K562 (cell line): Measurements from ENCODE around the gene DNAI7. TPM values are rescaled to one million over a fixed set of nuclear protein-coding genes. Genes with fewer than 3 reads are reported as not detected.

Experiments used
- ATAC-seq: fragments of 200-7000 bp; cut with Tn5 transposase; 3 replicates; pipeline ENCODE4 v1.9.1; 2020; ENCODE audit warnings: moderate library complexity
- BruUV-seq: library from RNA; stranded (reverse); fragments of 400-500 nt; replicated peaks from 2 replicates; lab custom pipeline; 2021; lab: Mats Ljungman, UMichigan
- CTCF ChIA-PET: fragments of 300-600 bp; formaldehyde crosslinking; extraction: SDS; loops from one replicate; lab custom pipeline; 2021; ENCODE audit warnings: low intra/inter-chr PET ratio; lab: Yijun Ruan, JAX
- POLR2A ChIA-PET: fragments of 300-600, 350-650 bp; sonication (Branson Sonifier 250); formaldehyde crosslinking; extraction: SDS; loops from one replicate; lab custom pipeline; 2021; ENCODE audit warnings: antibody characterized with exemption, inconsistent platforms; lab: Yijun Ruan, JAX
- DNase-seq, 4 experiments: peaks; one replicate each; pipeline versions ENCODE4 v3.0.0 to v3.0.0-alpha.2; 2011 to 2018; ENCODE audit warnings: low spot score in 3 of 4, mixed read lengths in 3 of 4; ENCODE audit errors: extremely low read depth in 1 of 4
- FAIRE-seq: peaks from 2 replicates; lab custom pipeline; 2011; peaks lifted over from hg19 to GRCh38; lab: Jason Lieb, UNC
- H2AFZ ChIP-seq: 2 replicates; pipeline ENCODE4 v1.6.0; 2011; ENCODE audit warnings: low read depth, low read length, control low read depth, inconsistent platforms
- H3K27ac ChIP-seq: fragments of 200-600 bp; 3 replicates; pipeline ENCODE4 v1.8.0; 2011; ENCODE audit warnings: low read depth, mild to moderate bottlenecking, control low read depth, inconsistent platforms, low read length, moderate library complexity, mixed read lengths; ENCODE audit errors: extremely low read depth
- H3K27me3 ChIP-seq, 2 experiments: fragments of 300-600 bp in 1 of 2; 2 replicates in 1 of 2; 3 replicates in 1 of 2; pipeline versions ENCODE4 v1.6.0 to v1.8.0; 2011; ENCODE audit warnings: inconsistent platforms in 2 of 2, low read length in 2 of 2, mild to moderate bottlenecking in 1 of 2, mixed read lengths in 1 of 2, moderate library complexity in 1 of 2; ENCODE audit not compliant: control insufficient read depth in 2 of 2, insufficient read depth in 2 of 2
- H3K36me3 ChIP-seq: fragments of 300-600 bp; 3 replicates; pipeline ENCODE4 v1.8.0; 2011; ENCODE audit warnings: mild to moderate bottlenecking, low read length, inconsistent platforms; ENCODE audit not compliant: control insufficient read depth, insufficient read depth
- H3K4me1 ChIP-seq, 2 experiments: fragments of 200-600 bp in 1 of 2; replicated peaks in 1 of 2; 2 replicates in 1 of 2; 3 replicates in 1 of 2; pipeline versions ENCODE4 v1.5.1 to v1.8.0; 2011; ENCODE audit warnings: inconsistent platforms in 2 of 2, low read length in 2 of 2, mild to moderate bottlenecking in 1 of 2, mixed read lengths in 1 of 2, moderate library complexity in 1 of 2; ENCODE audit not compliant: control insufficient read depth in 2 of 2, insufficient read depth in 2 of 2
- H3K4me2 ChIP-seq: 2 replicates; pipeline ENCODE4 v1.6.1; 2011; ENCODE audit warnings: low read length, control low read depth, inconsistent platforms, mixed read lengths; ENCODE audit not compliant: insufficient read depth
- H3K4me3 ChIP-seq: fragments of 200-600 bp; sonication (generic), shearing (Covaris generic); 2 replicates; pipeline ENCODE4 v1.5.1; 2016; ENCODE audit warnings: control low read depth, inconsistent platforms
- H3K79me2 ChIP-seq: fragments of 200-600 bp; 3 replicates; pipeline ENCODE4 v1.8.0; 2011; ENCODE audit warnings: low read length, inconsistent platforms; ENCODE audit not compliant: control insufficient read depth, insufficient read depth
- H3K9ac ChIP-seq, 2 experiments: 2 replicates each; pipeline versions ENCODE4 v1.6.0 to v1.6.1; 2011; ENCODE audit warnings: low read depth in 2 of 2, low read length in 2 of 2, control low read depth in 1 of 2, inconsistent platforms in 1 of 2, mild to moderate bottlenecking in 1 of 2, mixed read lengths in 1 of 2; ENCODE audit not compliant: insufficient read depth in 1 of 2
- H3K9me1 ChIP-seq: one replicate; pipeline ENCODE4 v1.6.0; 2011; ENCODE audit warnings: inconsistent platforms, mild to moderate bottlenecking, low read length, moderate library complexity; ENCODE audit not compliant: control insufficient read depth, insufficient read depth
- H3K9me3 ChIP-seq: replicated peaks from 2 replicates; pipeline ENCODE4 v1.5.1; 2011; ENCODE audit warnings: low read depth, low read length, inconsistent platforms; ENCODE audit not compliant: control insufficient read depth, insufficient read depth
- H4K20me1 ChIP-seq: replicated peaks from 2 replicates; pipeline ENCODE4 v1.6.1; 2011; ENCODE audit warnings: low read length, inconsistent platforms, mixed read lengths; ENCODE audit not compliant: control insufficient read depth, insufficient read depth
- ZNF316 ChIP-seq: fragments of 450-650 bp; IDR thresholded peaks from 2 replicates; pipeline ENCODE4 v1.6.1; 2016
- in situ Hi-C: fragments of 300-500 bp; cut with MboI; formaldehyde crosslinking; loops from 4 replicates; pipeline ENCODE4 v1.15.0; 2018; ENCODE audit warnings: inconsistent platforms, mixed read lengths
- intact Hi-C: fragments of 100-400 bp; cut with micrococcal nuclease; formaldehyde crosslinking; loops from 2 replicates; pipeline ENCODE4 v1.14.2; 2022
- polyA plus RNA-seq, 8 experiments: library from polyadenylated mRNA; depleted of rRNA in 4 of 8; stranded (reverse) in 5 of 8; unstranded in 3 of 8; fragments of >200 nt; fragmentation: Nextera tagmentation in 2 of 8; fragmentation: Illumina TruSeq in 1 of 8; extraction: Ambion mirVana in 2 of 8; extraction: Trizol in 1 of 8; gene quantifications; 2 replicates each; pipeline versions ENCODE4 v1.2.1 to v1.2.3, GENCODE V29; 2011 to 2014; ENCODE audit warnings: inconsistent platforms in 1 of 8, missing spikeins in 1 of 8
- total RNA-seq, 7 experiments: library from RNA; depleted of rRNA in 6 of 7; stranded (reverse); fragments of >200 nt in 6 of 7; fragmentation: Illumina TruSeq in 2 of 7; extraction: Trizol in 2 of 7; gene quantifications; 2 replicates each; pipeline versions ENCODE4 v1.2.1 to v1.2.3, GENCODE V29; 2011 to 2021; ENCODE audit warnings: low replicate concordance in 1 of 7
- TF ChIP-seq, protein P1 (sequence below): fragments of 450-650 bp; formaldehyde crosslinking; IDR thresholded peaks from 2 replicates; pipeline ENCODE4 v1.4.0; 2020; ENCODE audit warnings: mild to moderate bottlenecking, moderate library complexity
- TF ChIP-seq, protein P2 (sequence below): fragments of 250-450 bp; sonication (Bioruptor Pico); IDR thresholded peaks from 2 replicates; pipeline ENCODE4 v1.4.0; 2020; ENCODE audit warnings: mild to moderate bottlenecking, moderate library complexity, borderline replicate concordance
- TF ChIP-seq, protein P3 (sequence below), 2 experiments: fragments of 450-650 bp; formaldehyde crosslinking in 1 of 2; IDR thresholded peaks; 2 replicates each; pipeline versions ENCODE4 v1.4.0 to v1.6.1; 2014 to 2020; ENCODE audit warnings: mild to moderate bottlenecking in 2 of 2, borderline replicate concordance in 1 of 2, low read depth in 1 of 2
- TF ChIP-seq, protein P4 (sequence below), 3 experiments: IDR thresholded peaks in 2 of 3; conservative IDR thresholded peaks in 1 of 3; 2 replicates each; pipeline ENCODE4 v1.5.1; 2011 to 2012; ENCODE audit warnings: low read length in 3 of 3, mild to moderate bottlenecking in 3 of 3, control low read depth in 2 of 3, improper control_type of control experiment in 1 of 3, inconsistent platforms in 1 of 3, low read depth in 1 of 3, mixed read lengths in 1 of 3, moderate library complexity in 1 of 3; ENCODE audit not compliant: insufficient read depth in 2 of 3

The DNAI7 gene
- total and polyA plus RNA-seq, 9 of the 15 experiments (the other 6 are each of a cell fraction or from before 2014, with no cell fraction given), result 0.06 to 0.76 (median 0.17) TPM; not detected in 1

DNA sequence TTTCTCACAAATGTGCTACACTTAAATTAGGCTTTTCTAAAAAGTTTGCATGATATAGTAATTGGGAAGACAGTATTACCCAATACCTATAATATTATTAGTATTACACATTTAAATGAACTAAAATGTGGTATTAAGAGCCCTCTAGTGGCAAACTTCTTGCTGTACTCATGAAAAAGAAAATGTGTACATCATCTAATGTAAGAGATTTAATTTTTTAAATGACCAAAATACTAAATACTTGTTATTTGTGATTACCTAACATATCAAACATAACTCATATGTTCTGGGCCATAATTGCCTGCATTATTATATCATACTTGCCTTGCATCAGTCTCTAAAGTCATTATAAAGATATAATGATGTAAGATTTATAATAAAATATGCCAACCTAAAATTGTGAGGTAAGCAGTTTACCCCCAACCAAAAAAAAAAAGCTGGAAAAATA, 64.2 kb downstream of the DNAI7 start:
- no peak overlapping the region for H2AFZ ChIP-seq
- H3K79me2 ChIP-seq, result no peaks in the 10 kb centered on the region
- FAIRE-seq (peak; percentile 23), DNase-seq (peak; percentile 15 to 29 (median 22)), ATAC-seq (no peak; the same call in 2 of the 3 replicates)
- H3K4me1 ChIP-seq, result no peaks in the 10 kb centered on the region
- no peaks in the 10 kb centered on the region for H4K20me1 ChIP-seq
- no peak overlapping the region for H3K27ac ChIP-seq
- intact Hi-C loops, result loop anchor here (1.0 to 10.0 kb wide), 2 partner anchors 139 to 286 kb away; no protein-coding TSS in a partner anchor
- no peaks in the 10 kb centered on the region for H3K36me3 ChIP-seq
- H3K9me3 ChIP-seq, result no peaks in the 10 kb centered on the region
- H3K4me2 ChIP-seq, result no peak overlapping the region
- H3K4me3 ChIP-seq, result no peak overlapping the region
- no peaks in the 10 kb centered on the region for H3K9me1 ChIP-seq
- no TSS peak for BruUV-seq
- POLR2A ChIA-PET, result no interaction called here
- H3K9ac ChIP-seq, result no peak overlapping the region
- in situ Hi-C loops, result no loop called here
- CTCF ChIA-PET, result interaction anchor here (0.6 to 1.7 kb wide), 4 partner anchors 20 to 283 kb away, joined by 3 to 17 read pairs (median 3); no protein-coding TSS in a partner anchor
- H3K27me3 ChIP-seq, result 0 out of 5 replicates have a peak, but pooled peaks cover 0 to under 1% of the 10 kb centered on the region in 2 experiments
- TF ChIP-seq, protein P1, sequence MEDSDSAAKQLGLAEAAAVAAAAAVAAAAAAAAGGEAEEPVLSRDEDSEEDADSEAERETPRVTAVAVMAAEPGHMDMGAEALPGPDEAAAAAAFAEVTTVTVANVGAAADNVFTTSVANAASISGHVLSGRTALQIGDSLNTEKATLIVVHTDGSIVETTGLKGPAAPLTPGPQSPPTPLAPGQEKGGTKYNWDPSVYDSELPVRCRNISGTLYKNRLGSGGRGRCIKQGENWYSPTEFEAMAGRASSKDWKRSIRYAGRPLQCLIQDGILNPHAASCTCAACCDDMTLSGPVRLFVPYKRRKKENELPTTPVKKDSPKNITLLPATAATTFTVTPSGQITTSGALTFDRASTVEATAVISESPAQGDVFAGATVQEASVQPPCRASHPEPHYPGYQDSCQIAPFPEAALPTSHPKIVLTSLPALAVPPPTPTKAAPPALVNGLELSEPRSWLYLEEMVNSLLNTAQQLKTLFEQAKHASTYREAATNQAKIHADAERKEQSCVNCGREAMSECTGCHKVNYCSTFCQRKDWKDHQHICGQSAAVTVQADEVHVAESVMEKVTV (CRISPR knock-in tag), result peak; percentile 86
- peak; percentile 53 for TF ChIP-seq ZNF316
- TF ChIP-seq, protein P2, sequence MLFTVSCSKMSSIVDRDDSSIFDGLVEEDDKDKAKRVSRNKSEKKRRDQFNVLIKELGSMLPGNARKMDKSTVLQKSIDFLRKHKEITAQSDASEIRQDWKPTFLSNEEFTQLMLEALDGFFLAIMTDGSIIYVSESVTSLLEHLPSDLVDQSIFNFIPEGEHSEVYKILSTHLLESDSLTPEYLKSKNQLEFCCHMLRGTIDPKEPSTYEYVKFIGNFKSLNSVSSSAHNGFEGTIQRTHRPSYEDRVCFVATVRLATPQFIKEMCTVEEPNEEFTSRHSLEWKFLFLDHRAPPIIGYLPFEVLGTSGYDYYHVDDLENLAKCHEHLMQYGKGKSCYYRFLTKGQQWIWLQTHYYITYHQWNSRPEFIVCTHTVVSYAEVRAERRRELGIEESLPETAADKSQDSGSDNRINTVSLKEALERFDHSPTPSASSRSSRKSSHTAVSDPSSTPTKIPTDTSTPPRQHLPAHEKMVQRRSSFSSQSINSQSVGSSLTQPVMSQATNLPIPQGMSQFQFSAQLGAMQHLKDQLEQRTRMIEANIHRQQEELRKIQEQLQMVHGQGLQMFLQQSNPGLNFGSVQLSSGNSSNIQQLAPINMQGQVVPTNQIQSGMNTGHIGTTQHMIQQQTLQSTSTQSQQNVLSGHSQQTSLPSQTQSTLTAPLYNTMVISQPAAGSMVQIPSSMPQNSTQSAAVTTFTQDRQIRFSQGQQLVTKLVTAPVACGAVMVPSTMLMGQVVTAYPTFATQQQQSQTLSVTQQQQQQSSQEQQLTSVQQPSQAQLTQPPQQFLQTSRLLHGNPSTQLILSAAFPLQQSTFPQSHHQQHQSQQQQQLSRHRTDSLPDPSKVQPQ (CRISPR knock-in tag), result no peak
- TF ChIP-seq, protein P3, sequence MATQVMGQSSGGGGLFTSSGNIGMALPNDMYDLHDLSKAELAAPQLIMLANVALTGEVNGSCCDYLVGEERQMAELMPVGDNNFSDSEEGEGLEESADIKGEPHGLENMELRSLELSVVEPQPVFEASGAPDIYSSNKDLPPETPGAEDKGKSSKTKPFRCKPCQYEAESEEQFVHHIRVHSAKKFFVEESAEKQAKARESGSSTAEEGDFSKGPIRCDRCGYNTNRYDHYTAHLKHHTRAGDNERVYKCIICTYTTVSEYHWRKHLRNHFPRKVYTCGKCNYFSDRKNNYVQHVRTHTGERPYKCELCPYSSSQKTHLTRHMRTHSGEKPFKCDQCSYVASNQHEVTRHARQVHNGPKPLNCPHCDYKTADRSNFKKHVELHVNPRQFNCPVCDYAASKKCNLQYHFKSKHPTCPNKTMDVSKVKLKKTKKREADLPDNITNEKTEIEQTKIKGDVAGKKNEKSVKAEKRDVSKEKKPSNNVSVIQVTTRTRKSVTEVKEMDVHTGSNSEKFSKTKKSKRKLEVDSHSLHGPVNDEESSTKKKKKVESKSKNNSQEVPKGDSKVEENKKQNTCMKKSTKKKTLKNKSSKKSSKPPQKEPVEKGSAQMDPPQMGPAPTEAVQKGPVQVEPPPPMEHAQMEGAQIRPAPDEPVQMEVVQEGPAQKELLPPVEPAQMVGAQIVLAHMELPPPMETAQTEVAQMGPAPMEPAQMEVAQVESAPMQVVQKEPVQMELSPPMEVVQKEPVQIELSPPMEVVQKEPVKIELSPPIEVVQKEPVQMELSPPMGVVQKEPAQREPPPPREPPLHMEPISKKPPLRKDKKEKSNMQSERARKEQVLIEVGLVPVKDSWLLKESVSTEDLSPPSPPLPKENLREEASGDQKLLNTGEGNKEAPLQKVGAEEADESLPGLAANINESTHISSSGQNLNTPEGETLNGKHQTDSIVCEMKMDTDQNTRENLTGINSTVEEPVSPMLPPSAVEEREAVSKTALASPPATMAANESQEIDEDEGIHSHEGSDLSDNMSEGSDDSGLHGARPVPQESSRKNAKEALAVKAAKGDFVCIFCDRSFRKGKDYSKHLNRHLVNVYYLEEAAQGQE (IDR thresholded peaks at IDR 0.05; ENCODE audit: borderline replicate concordance), result peak; percentile 61; the same call in 1 of the 2 replicates
- TF ChIP-seq, protein P3 (CRISPR knock-in tag; IDR thresholded peaks at IDR 0.05; ENCODE audit: low read depth), result no peak
- TF ChIP-seq, protein P4, sequence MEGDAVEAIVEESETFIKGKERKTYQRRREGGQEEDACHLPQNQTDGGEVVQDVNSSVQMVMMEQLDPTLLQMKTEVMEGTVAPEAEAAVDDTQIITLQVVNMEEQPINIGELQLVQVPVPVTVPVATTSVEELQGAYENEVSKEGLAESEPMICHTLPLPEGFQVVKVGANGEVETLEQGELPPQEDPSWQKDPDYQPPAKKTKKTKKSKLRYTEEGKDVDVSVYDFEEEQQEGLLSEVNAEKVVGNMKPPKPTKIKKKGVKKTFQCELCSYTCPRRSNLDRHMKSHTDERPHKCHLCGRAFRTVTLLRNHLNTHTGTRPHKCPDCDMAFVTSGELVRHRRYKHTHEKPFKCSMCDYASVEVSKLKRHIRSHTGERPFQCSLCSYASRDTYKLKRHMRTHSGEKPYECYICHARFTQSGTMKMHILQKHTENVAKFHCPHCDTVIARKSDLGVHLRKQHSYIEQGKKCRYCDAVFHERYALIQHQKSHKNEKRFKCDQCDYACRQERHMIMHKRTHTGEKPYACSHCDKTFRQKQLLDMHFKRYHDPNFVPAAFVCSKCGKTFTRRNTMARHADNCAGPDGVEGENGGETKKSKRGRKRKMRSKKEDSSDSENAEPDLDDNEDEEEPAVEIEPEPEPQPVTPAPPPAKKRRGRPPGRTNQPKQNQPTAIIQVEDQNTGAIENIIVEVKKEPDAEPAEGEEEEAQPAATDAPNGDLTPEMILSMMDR (IDR thresholded peaks at IDR 0.05 in 2 of 3, conservative IDR thresholded peaks at IDR 0.05 in 1 of 3; ENCODE audit: insufficient read depth in 2 of 3, low read depth in 1 of 3, low read length in 3 of 3), result peak in 2 of 3 experiments; percentile 39 to 73; a peak in 3 of 6 replicates
